Measurements from ENCODE around the gene ZC3H13. TPM values are rescaled to one million over a fixed set of nuclear protein-coding genes. Genes with fewer than 3 reads are reported as not detected.

ZC3H13 gene
- total RNA-seq, 1 experiment from 2014 or later = 44.2 TPM

GRCh38 chr13:45925151-45925550 is 127.4 kb downstream of the ZC3H13 start:
- no peaks in the 10 kb centered on the region for H3K4me1 ChIP-seq
- no peak overlapping the region for H3K27ac ChIP-seq
- H3K9me3 ChIP-seq (replicated peaks) = no peaks in the 10 kb centered on the region
- no peak overlapping the region for H3K4me3 ChIP-seq
- no peak for DNase-seq
- no peaks in the 10 kb centered on the region for H3K36me3 ChIP-seq
- no peaks in the 10 kb centered on the region for H3K27me3 ChIP-seq

GRCh38 chr13:45921162-45921736 is 131.3 kb downstream of the ZC3H13 start:
- Histone ChIP-seq H3K9me3 (replicated peaks) (no peaks in the 10 kb centered on the region), H3K27ac (no peak overlapping the region), H3K27me3 (no peaks in the 10 kb centered on the region), H3K4me3 (no peak overlapping the region), H3K36me3 (no peaks in the 10 kb centered on the region), H3K4me1 (no peaks in the 10 kb centered on the region)
- DNase-seq = no peak

DNA sequence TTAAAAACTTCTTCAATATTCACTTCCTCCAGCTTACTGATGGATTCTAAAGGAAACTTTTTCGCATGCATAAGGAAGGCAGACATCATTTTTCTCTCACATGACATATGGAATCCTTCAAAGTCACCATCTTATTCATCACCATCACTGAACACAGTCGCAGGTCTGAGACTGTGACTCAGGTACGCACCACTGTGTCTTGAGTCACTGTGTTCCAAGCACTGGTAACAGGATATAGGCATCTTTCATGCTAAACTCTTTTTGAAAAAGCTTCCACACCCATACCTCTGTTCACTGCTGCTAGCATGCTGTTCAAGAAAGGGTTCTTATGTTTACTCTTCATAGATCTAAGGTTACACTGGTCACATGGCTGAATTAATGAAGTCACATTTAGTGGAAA is 133.9 kb downstream of the ZC3H13 start:
- H3K27ac ChIP-seq = no peak overlapping the region
- H3K27me3 ChIP-seq = no peaks in the 10 kb centered on the region
- no peaks in the 10 kb centered on the region for H3K36me3 ChIP-seq
- H3K9me3 ChIP-seq (replicated peaks) = no peaks in the 10 kb centered on the region
- no peak for DNase-seq
- no peaks in the 10 kb centered on the region for H3K4me1 ChIP-seq
- H3K4me3 ChIP-seq = no peak overlapping the region

- H3K36me3 ChIP-seq = no peaks in the 10 kb centered on the region
These were observed 135.5 kb downstream of the ZC3H13 start for GRCh38 chr13:45917019-45917418.

GRCh38 chr13:45915686-45916439 is 136.7 kb downstream of the ZC3H13 start:
- no peaks in the 10 kb centered on the region for H3K9me3 ChIP-seq (replicated peaks)
- no peaks in the 10 kb centered on the region for H3K36me3 ChIP-seq
- no peak overlapping the region for H3K4me3 ChIP-seq
- H3K4me1 ChIP-seq = no peaks in the 10 kb centered on the region
- DNase-seq = peak in 1 of 2 experiments; percentile 27
- no peaks in the 10 kb centered on the region for H3K27me3 ChIP-seq
- no peak overlapping the region for H3K27ac ChIP-seq

More at GRCh38 chr13:45917019-45917418, 135.5 kb downstream of the ZC3H13 start:
- Histone ChIP-seq H3K27me3 (no peaks in the 10 kb centered on the region), H3K4me1 (no peaks in the 10 kb centered on the region), H3K9me3 (replicated peaks) (no peaks in the 10 kb centered on the region), H3K4me3 (no peak overlapping the region), H3K27ac (no peak overlapping the region)
- DNase-seq = no peak

- Histone ChIP-seq H3K36me3 (no peaks in the 10 kb centered on the region), H3K4me3 (no peak overlapping the region), H3K9me3 (replicated peaks) (no peaks in the 10 kb centered on the region), H3K27ac (no peak overlapping the region), H3K4me1 (no peaks in the 10 kb centered on the region), H3K27me3 (no peaks in the 10 kb centered on the region; the same call in 1 of the 2 replicates)
- no peak for DNase-seq
These were observed 142.9 kb downstream of the ZC3H13 start for GRCh38 chr13:45909673-45910072.

- H3K27ac ChIP-seq = no peak overlapping the region
- H3K4me1 ChIP-seq = no peaks in the 10 kb centered on the region
- no peaks in the 10 kb centered on the region for H3K36me3 ChIP-seq
- no peaks in the 10 kb centered on the region for H3K9me3 ChIP-seq (replicated peaks)
- no peak for DNase-seq
- no peak overlapping the region for H3K4me3 ChIP-seq
- no peaks in the 10 kb centered on the region; the same call in 1 of the 2 replicates for H3K27me3 ChIP-seq
These were observed 143.5 kb downstream of the ZC3H13 start for GRCh38 chr13:45909089-45909488.

DNA sequence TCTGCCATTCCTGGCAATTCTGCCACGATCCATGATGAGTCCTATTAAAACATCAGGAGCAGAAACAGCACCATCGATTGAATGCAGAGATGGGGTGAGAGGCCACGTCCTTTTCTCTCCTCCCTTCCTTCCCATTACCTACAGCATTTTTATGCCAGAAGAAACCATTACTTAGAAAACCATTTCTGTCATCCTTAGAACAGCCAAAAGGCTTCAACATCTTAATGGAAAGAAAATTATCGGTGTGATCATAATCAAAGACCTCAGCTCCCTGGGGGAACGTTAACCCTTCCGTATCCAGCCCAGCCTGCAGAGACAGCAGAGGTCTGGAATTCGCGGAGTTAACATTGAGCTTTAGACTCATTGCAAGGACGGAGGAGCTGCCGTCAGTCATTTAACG is 145.0 kb downstream of the ZC3H13 start:
- H3K4me3 ChIP-seq = no peak overlapping the region
- no peaks in the 10 kb centered on the region for H3K4me1 ChIP-seq
- no peak overlapping the region for H3K27ac ChIP-seq
- no peaks in the 10 kb centered on the region; the same call in 1 of the 2 replicates for H3K27me3 ChIP-seq
- no peaks in the 10 kb centered on the region for H3K9me3 ChIP-seq (replicated peaks)
- H3K36me3 ChIP-seq = no peaks in the 10 kb centered on the region
- no peak for DNase-seq

Other genes with a start within 250 kb of the ZC3H13 start
- not detected in 2 replicates for gene SIAH3, start 201.0 kb downstream of the ZC3H13 start, total RNA-seq (2014; rRNA removed; shearing (Covaris generic))
- gene CPB2, start 52.3 kb upstream of the ZC3H13 start, total RNA-seq (2014; rRNA removed; shearing (Covaris generic)) = not detected in 2 replicates
- not detected in 2 replicates for gene LCP1, start 129.4 kb upstream of the ZC3H13 start, total RNA-seq (2014; rRNA removed; shearing (Covaris generic))
- gene LRRC63, start 159.2 kb upstream of the ZC3H13 start, total RNA-seq (2014; rRNA removed; shearing (Covaris generic)) = 0.06 TPM in 1 of 2 replicates, not detected in the other